Measurements from ENCODE around the gene HOOK2. TPM values are rescaled to one million over a fixed set of nuclear protein-coding genes. Genes with fewer than 3 reads are reported as not detected.

The HOOK2 gene
- total and polyA plus RNA-seq, 2 experiments from 2014 or later: 56.9 to 86.4 TPM

DNA sequence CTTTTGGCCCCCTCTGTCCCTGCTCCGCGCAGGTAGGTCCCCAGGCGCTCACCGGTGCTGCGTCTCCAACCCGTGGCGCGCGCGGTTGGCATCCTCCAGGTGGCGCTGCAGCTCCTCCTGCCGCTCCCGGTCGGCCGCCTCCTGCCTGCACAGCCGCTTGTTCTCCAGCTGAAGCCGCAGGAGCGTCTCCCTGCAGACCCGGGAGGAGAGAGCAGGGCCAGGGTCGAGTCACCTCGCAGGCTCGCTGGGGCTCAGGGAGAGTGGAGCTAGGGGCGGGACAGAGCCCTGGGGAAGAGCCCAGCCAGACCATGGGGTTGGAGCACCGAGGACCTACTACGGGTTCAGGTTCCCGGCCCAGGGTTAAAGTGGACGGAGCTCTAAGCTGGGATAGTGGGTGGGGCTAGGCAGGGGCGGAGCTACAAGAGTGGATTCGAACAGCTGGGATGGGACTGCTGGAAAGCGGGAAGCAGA lies 9.3 kb downstream of the HOOK2 start:
- Mint-ChIP-seq H3K27me3 (ENCODE audit: insufficient read depth, low read depth, poor library complexity) (peaks cover 30% of the 10 kb centered on the region), H3K4me1 (peaks cover 15% of the 10 kb centered on the region), H3K4me3 (peak overlapping the region; percentile 66), H3K9me3 (peaks cover 3% of the 10 kb centered on the region; the same call in 2 of the 3 replicates), H3K27ac (no peak overlapping the region; the same call in 1 of the 2 replicates), H3K36me3 (ENCODE audit: low read depth) (peaks cover 67% of the 10 kb centered on the region)
- peaks cover 20% of the 10 kb centered on the region for H3F3A ChIP-seq (replicated peaks; ENCODE audit: low read depth)
- H3K36me3 ChIP-seq (ENCODE audit: insufficient read depth): 0 out of 2 replicates have a peak, but pooled peaks cover 9% of the 10 kb centered on the region
- DNase-seq (ENCODE audit: low spot score) (peak; percentile 88), ATAC-seq (peak; percentile 73)
- TF ChIP-seq POLR2AphosphoS5 (IDR thresholded peaks at IDR 0.05; ENCODE audit: low read depth) (peak; percentile 48; the same call in 1 of the 2 replicates), STAT1 (IDR thresholded peaks at IDR 0.05; ENCODE audit: unreplicated experiment) (no peak)
- TF ChIP-seq, protein P1, sequence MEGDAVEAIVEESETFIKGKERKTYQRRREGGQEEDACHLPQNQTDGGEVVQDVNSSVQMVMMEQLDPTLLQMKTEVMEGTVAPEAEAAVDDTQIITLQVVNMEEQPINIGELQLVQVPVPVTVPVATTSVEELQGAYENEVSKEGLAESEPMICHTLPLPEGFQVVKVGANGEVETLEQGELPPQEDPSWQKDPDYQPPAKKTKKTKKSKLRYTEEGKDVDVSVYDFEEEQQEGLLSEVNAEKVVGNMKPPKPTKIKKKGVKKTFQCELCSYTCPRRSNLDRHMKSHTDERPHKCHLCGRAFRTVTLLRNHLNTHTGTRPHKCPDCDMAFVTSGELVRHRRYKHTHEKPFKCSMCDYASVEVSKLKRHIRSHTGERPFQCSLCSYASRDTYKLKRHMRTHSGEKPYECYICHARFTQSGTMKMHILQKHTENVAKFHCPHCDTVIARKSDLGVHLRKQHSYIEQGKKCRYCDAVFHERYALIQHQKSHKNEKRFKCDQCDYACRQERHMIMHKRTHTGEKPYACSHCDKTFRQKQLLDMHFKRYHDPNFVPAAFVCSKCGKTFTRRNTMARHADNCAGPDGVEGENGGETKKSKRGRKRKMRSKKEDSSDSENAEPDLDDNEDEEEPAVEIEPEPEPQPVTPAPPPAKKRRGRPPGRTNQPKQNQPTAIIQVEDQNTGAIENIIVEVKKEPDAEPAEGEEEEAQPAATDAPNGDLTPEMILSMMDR (conservative IDR thresholded peaks at IDR 0.05; ENCODE audit: low read depth in 2 of 2): peak; percentile 57 to 83
- peak overlapping the region; percentile 60 for H3K4me3 ChIP-seq
- 0 out of 2 replicates have a peak, but pooled peaks cover 3% of the 10 kb centered on the region for H3K79me2 ChIP-seq (replicated peaks; ENCODE audit: insufficient read depth)
- H2AFZ ChIP-seq: no peak overlapping the region
- H3K4me2 ChIP-seq: peak overlapping the region; percentile 79
- no peaks in the 10 kb centered on the region for H3K9me2 ChIP-seq (ENCODE audit: insufficient read depth)
- H3K27ac ChIP-seq (ENCODE audit: low read depth): no peak overlapping the region
- H3K4me1 ChIP-seq (ENCODE audit: insufficient read depth): peaks cover 9% of the 10 kb centered on the region; the same call in 1 of the 2 replicates
- no peaks in the 10 kb centered on the region for H3K27me3 ChIP-seq (ENCODE audit: insufficient read depth)
- H4K20me1 ChIP-seq (replicated peaks; ENCODE audit: insufficient read depth): no peaks in the 10 kb centered on the region; the same call in 1 of the 2 replicates

DNA sequence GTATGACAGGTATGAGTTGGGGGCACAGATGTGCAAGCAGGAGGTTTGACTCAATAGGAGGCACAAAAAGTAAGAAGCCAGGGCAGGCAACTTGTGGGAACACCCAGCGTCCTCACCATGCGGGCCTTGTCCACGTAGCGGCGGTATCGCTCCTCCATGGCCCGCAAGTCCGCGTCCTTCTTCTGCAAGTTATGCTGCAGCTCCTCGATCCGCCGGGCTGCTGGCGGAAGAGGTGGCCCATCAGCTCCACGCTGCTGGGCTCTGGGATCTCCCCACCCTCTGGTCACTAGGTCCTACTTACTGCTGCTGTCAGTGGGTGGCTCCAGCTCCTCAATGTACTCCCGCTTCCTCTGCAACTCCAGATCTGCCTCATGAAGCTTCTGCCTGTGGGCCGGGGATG lies 10.7 kb downstream of the HOOK2 start:
- Histone ChIP-seq H3K79me2 (replicated peaks; ENCODE audit: insufficient read depth) (0 out of 2 replicates have a peak, but pooled peaks cover 3% of the 10 kb centered on the region), H3K27ac (ENCODE audit: low read depth) (no peak overlapping the region), H3K4me1 (ENCODE audit: insufficient read depth) (peaks cover 3% of the 10 kb centered on the region; the same call in 1 of the 2 replicates), H3K9me2 (ENCODE audit: insufficient read depth) (no peaks in the 10 kb centered on the region), H3K4me2 (no peak overlapping the region), H3F3A (replicated peaks; ENCODE audit: low read depth) (peaks cover 14% of the 10 kb centered on the region; the same call in 1 of the 2 replicates), H2AFZ (no peak overlapping the region), H3K36me3 (ENCODE audit: insufficient read depth) (0 out of 2 replicates have a peak, but pooled peaks cover 9% of the 10 kb centered on the region), H3K4me3 (no peak overlapping the region), H3K27me3 (ENCODE audit: insufficient read depth) (no peaks in the 10 kb centered on the region), H4K20me1 (replicated peaks; ENCODE audit: insufficient read depth) (no peaks in the 10 kb centered on the region; the same call in 1 of the 2 replicates)
- H3K4me1 Mint-ChIP-seq: peaks cover 9% of the 10 kb centered on the region
- no peak overlapping the region for H3K4me3 Mint-ChIP-seq
- ATAC-seq (no peak), DNase-seq (ENCODE audit: low spot score) (no peak)
- peaks cover 6% of the 10 kb centered on the region; the same call in 2 of the 3 replicates for H3K9me3 Mint-ChIP-seq
- no peak overlapping the region for H3K27ac Mint-ChIP-seq
- no peak for TF ChIP-seq EZH2 (IDR thresholded peaks at IDR 0.05; ENCODE audit: low read depth, unreplicated experiment)
- H3K36me3 Mint-ChIP-seq (ENCODE audit: low read depth): peaks cover 66% of the 10 kb centered on the region
- peaks cover 31% of the 10 kb centered on the region for H3K27me3 Mint-ChIP-seq (ENCODE audit: insufficient read depth, low read depth, poor library complexity)

DNA sequence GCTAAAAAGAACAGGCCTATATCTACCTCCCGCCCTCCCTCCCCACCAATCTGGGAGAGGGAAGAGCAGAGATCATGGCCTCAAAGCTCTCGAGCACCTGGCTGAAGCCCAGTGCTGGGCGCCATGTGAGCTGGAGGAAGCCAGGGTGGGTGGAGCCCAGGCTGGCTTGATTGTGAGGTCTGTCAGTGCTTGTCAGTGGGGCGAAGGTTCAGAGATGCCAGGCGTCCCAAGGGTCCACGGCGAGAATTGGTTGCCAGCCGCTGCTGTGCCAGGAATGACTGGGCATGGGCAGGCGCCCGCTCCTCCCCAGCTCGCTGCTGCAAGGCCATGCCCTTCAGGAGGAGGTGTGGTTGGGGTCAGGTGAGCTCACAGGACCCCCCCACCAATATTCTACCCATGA lies 12.3 kb downstream of the HOOK2 start:
- H3K27me3 ChIP-seq (ENCODE audit: insufficient read depth): no peaks in the 10 kb centered on the region
- H3K36me3 Mint-ChIP-seq (ENCODE audit: low read depth): peaks cover 58% of the 10 kb centered on the region
- no peak overlapping the region for H3K27ac Mint-ChIP-seq
- no peak overlapping the region for H3K27ac ChIP-seq (ENCODE audit: low read depth)
- no peaks in the 10 kb centered on the region for H3K4me1 ChIP-seq (ENCODE audit: insufficient read depth)
- H3K9me3 Mint-ChIP-seq: peaks cover 6% of the 10 kb centered on the region
- TF ChIP-seq CREB1 (CRISPR knock-in tag; IDR thresholded peaks at IDR 0.05; ENCODE audit: low read depth): no peak
- H3K27me3 Mint-ChIP-seq (ENCODE audit: insufficient read depth, low read depth, poor library complexity): peaks cover 33% of the 10 kb centered on the region
- H3K79me2 ChIP-seq (replicated peaks; ENCODE audit: insufficient read depth): 0 out of 2 replicates have a peak, but pooled peaks cover 3% of the 10 kb centered on the region
- no peak overlapping the region for H3K4me2 ChIP-seq
- H3K9me2 ChIP-seq (ENCODE audit: insufficient read depth): no peaks in the 10 kb centered on the region
- H3K4me1 Mint-ChIP-seq: peaks cover 8% of the 10 kb centered on the region; the same call in 2 of the 3 replicates
- H3K36me3 ChIP-seq (ENCODE audit: insufficient read depth): 0 out of 2 replicates have a peak, but pooled peaks cover 9% of the 10 kb centered on the region
- H3K4me3 ChIP-seq: no peak overlapping the region
- no peak for ATAC-seq
- H4K20me1 ChIP-seq (replicated peaks; ENCODE audit: insufficient read depth): peaks cover 4% of the 10 kb centered on the region; the same call in 1 of the 2 replicates
- no peak overlapping the region for H2AFZ ChIP-seq
- DNase-seq (ENCODE audit: low spot score): no peak
- no peak overlapping the region for H3K4me3 Mint-ChIP-seq
- H3F3A ChIP-seq (replicated peaks; ENCODE audit: low read depth): peaks cover 17% of the 10 kb centered on the region
